B cell (primary cell): ENCODE data around the gene BABAM2. TPM values are rescaled to one million over a fixed set of nuclear protein-coding genes. Genes with fewer than 3 reads are reported as not detected.

Experiments
- ATAC-seq: fragments of 200-7000 bp; cut with Tn5 transposase; one replicate; pipeline ENCODE4 v1.10.0; 2021; ENCODE audit warnings: low read depth, mild to moderate bottlenecking, moderate number of reproducible peaks, moderate library complexity
- CTCF ChIA-PET: fragments of 350-600 bp; sonication (Branson Sonifier 250); formaldehyde crosslinking; loops from one replicate; lab custom pipeline; 2021; ENCODE audit warnings: antibody characterized with exemption, inconsistent platforms; lab: Charles Lee
- POLR2A ChIA-PET: fragments of 350-600 bp; sonication (Branson Sonifier 250); formaldehyde crosslinking; loops from one replicate; lab custom pipeline; 2021; ENCODE audit warnings: antibody characterized with exemption; lab: Charles Lee
- DNase-seq: peaks from one replicate; pipeline ENCODE4 v3.0.0; 2013
- H2AFZ ChIP-seq: 2 replicates; pipeline ENCODE4 v1.6.1; 2012; ENCODE audit warnings: mild to moderate bottlenecking, low read depth, low read length; ENCODE audit not compliant: insufficient read depth, poor library complexity, severe bottlenecking
- H3K27ac ChIP-seq, 2 donors: 1 replicate in 1 of 2; 2 replicates in 1 of 2; pipeline ENCODE4 v1.5.1; 2012 to 2013; ENCODE audit warnings: low read length in 2 of 2, mild to moderate bottlenecking in 2 of 2, moderate library complexity in 1 of 2
- H3K27me3 ChIP-seq, 4 experiments: fragments of 200-600 bp in 1 of 4; sonication (generic) in 1 of 4; replicated peaks in 1 of 4; 1 replicate in 2 of 4; 2 replicates in 2 of 4; pipeline versions ENCODE4 v1.6.1 to v1.7.0; 2013 to 2016; ENCODE audit warnings: low read length in 3 of 4, mild to moderate bottlenecking in 2 of 4, mixed read lengths in 1 of 4, moderate library complexity in 1 of 4; ENCODE audit not compliant: insufficient read depth in 4 of 4, control insufficient read depth in 3 of 4; ENCODE audit errors: control extremely low read depth in 1 of 4
- H3K36me3 ChIP-seq, 2 experiments: replicated peaks in 1 of 2; 1 replicate in 1 of 2; 2 replicates in 1 of 2; pipeline versions ENCODE4 v1.6.1 to v1.7.1; 2013; ENCODE audit warnings: low read length in 1 of 2; ENCODE audit not compliant: insufficient read depth in 2 of 2, control insufficient read depth in 1 of 2; ENCODE audit errors: control extremely low read depth in 1 of 2, extremely low read depth in 1 of 2
- H3K4me1 ChIP-seq, 2 donors: fragments of 200-600 bp in 1 of 2; sonication (generic) in 1 of 2; 1 replicate in 1 of 2; 2 replicates in 1 of 2; pipeline versions ENCODE4 v1.5.1 to v1.6.1; 2013 to 2017; ENCODE audit warnings: low read length in 2 of 2; ENCODE audit not compliant: control insufficient read depth in 2 of 2, insufficient read depth in 2 of 2
- H3K4me2 ChIP-seq: replicated peaks from 2 replicates; pipeline ENCODE3; 2012; ENCODE audit warnings: mild to moderate bottlenecking, low read depth, low read length; ENCODE audit not compliant: poor library complexity, severe bottlenecking
- H3K4me3 ChIP-seq, 5 experiments: fragments of 200-600 bp in 1 of 5; sonication (generic) in 1 of 5; 1 replicate in 3 of 5; 2 replicates in 2 of 5; pipeline versions ENCODE4 v1.5.1 to v1.7.0; 2011 to 2016; ENCODE audit warnings: low read length in 4 of 5, mild to moderate bottlenecking in 4 of 5, low read depth in 2 of 5, control low read depth in 1 of 5, moderate library complexity in 1 of 5; ENCODE audit not compliant: insufficient read depth in 1 of 5; ENCODE audit errors: control extremely low read depth in 1 of 5, extremely low read depth in 1 of 5
- H3K79me2 ChIP-seq: fragments of 200-600 bp; sonication (generic); one replicate; pipeline ENCODE4 v1.6.0; 2016; ENCODE audit warnings: low read length; ENCODE audit not compliant: control insufficient read depth, insufficient read depth
- H3K9ac ChIP-seq: fragments of 200-600 bp; sonication (generic); 2 replicates; pipeline ENCODE4 v1.6.1; 2017; ENCODE audit warnings: mild to moderate bottlenecking, low read length, moderate library complexity
- H3K9me3 ChIP-seq, 3 donors: one replicate each; pipeline versions ENCODE4 v1.6.1 to v1.7.1; 2013; ENCODE audit warnings: low read length in 2 of 3; ENCODE audit not compliant: control insufficient read depth in 2 of 3, insufficient read depth in 1 of 3; ENCODE audit errors: control extremely low read depth in 1 of 3
- H4K20me1 ChIP-seq: 2 replicates; pipeline ENCODE4 v1.6.0; 2012; ENCODE audit warnings: mild to moderate bottlenecking, low read length; ENCODE audit not compliant: insufficient read depth, control insufficient read depth, poor library complexity, severe bottlenecking
- H3K27ac Mint-ChIP-seq: one replicate; pipeline ENCODE4 v1.8.0; 2021; ENCODE audit warnings: mixed read lengths
- H3K27me3 Mint-ChIP-seq: one replicate; pipeline ENCODE4 v1.8.0; 2021; ENCODE audit warnings: mixed read lengths
- H3K4me1 Mint-ChIP-seq: one replicate; pipeline ENCODE4 v1.8.0; 2021; ENCODE audit warnings: mixed read lengths
- H3K4me3 Mint-ChIP-seq: one replicate; pipeline ENCODE4 v1.8.0; 2021; ENCODE audit warnings: mixed read lengths
- H3K9me3 Mint-ChIP-seq: one replicate; pipeline ENCODE4 v1.8.0; 2022; ENCODE audit warnings: mixed read lengths; ENCODE audit not compliant: insufficient read depth
- EZH2 ChIP-seq: IDR thresholded peaks from 2 replicates; pipeline ENCODE4 v1.6.1; 2012; ENCODE audit warnings: borderline replicate concordance, low read depth, mild to moderate bottlenecking, moderate library complexity, low read length; ENCODE audit not compliant: insufficient read depth, poor library complexity, severe bottlenecking
- WGBS: methylation state at CpG from one replicate; pipeline ENCODE4 v1.1.5; 2013; ENCODE audit warnings: missing lambda C conversion rate; ENCODE audit not compliant: insufficient coverage; 5-methylcytosine and 5-hydroxymethylcytosine counted together
- intact Hi-C: fragments of 100-400 bp; cut with micrococcal nuclease; formaldehyde crosslinking; loops from one replicate; pipeline ENCODE4 v1.10.0; 2022
- polyA plus RNA-seq: library from polyadenylated mRNA; depleted of rRNA; stranded (reverse); fragments of >200 nt; gene quantifications from 2 replicates; pipeline ENCODE4 v1.2.3, GENCODE V29; 2012
- total RNA-seq, 2 donors: library from RNA; stranded (reverse); fragments of 120-200 nt in 1 of 2; gene quantifications; 1 replicate in 1 of 2; 2 replicates in 1 of 2; pipeline versions ENCODE4 v1.2.3 to v1.2.4, GENCODE V29; 2013 to 2022
- TF ChIP-seq, protein P1 (sequence below): fragments of 200-600 bp; IDR thresholded peaks from one replicate; pipeline ENCODE4 v1.8.0; 2022; ENCODE audit warnings: antibody characterized with exemption, mild to moderate bottlenecking

BABAM2 gene
- total and polyA plus RNA-seq, 2 donors (not counting 1 experiment from before 2014, with no cell fraction given): 22.3 to 69.6 TPM

DNA sequence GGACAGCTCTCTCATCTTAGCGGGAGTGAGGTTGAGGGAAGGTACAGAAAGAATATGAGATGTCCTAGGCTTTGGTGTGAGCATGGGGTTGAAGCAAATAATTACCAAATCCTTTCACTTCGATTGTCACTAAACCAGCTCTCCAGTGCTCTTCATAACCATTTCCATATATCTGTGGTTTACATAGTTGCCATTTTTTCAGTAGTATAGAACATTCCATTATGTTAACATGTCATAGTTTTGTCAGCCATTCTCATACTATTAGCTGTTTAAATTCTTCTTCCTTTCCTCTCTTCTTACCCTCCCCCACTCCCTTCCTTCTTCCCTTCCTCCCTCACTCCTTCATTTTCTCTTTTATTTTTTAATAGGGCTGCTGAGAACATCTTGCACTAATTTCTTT is 205.9 kb downstream of the BABAM2 start:
- CTCF ChIA-PET: no interaction called here
- Histone ChIP-seq H3K9ac (no peak overlapping the region), H4K20me1 (no peaks in the 10 kb centered on the region), H3K4me3 (no peak overlapping the region), H3K4me2 (no peak overlapping the region), H3K27me3 (no peaks in the 10 kb centered on the region), H3K27ac (no peak overlapping the region), H2AFZ (no peak overlapping the region), H3K4me1 (no peaks in the 10 kb centered on the region), H3K9me3 (no peaks in the 10 kb centered on the region), H3K36me3 (no peaks in the 10 kb centered on the region), H3K79me2 (no peaks in the 10 kb centered on the region)
- POLR2A ChIA-PET: no interaction called here
- H3K27ac Mint-ChIP-seq: no peak overlapping the region
- no peak overlapping the region for H3K4me3 Mint-ChIP-seq
- H3K9me3 Mint-ChIP-seq: no peaks in the 10 kb centered on the region
- H3K4me1 Mint-ChIP-seq: no peaks in the 10 kb centered on the region
- WGBS: no CpG with 5 or more reads among the region's 2 CpGs
- intact Hi-C loops: no loop called here
- no peaks in the 10 kb centered on the region for H3K27me3 Mint-ChIP-seq
- ATAC-seq (no peak), DNase-seq (no peak)
- TF ChIP-seq, protein P1, sequence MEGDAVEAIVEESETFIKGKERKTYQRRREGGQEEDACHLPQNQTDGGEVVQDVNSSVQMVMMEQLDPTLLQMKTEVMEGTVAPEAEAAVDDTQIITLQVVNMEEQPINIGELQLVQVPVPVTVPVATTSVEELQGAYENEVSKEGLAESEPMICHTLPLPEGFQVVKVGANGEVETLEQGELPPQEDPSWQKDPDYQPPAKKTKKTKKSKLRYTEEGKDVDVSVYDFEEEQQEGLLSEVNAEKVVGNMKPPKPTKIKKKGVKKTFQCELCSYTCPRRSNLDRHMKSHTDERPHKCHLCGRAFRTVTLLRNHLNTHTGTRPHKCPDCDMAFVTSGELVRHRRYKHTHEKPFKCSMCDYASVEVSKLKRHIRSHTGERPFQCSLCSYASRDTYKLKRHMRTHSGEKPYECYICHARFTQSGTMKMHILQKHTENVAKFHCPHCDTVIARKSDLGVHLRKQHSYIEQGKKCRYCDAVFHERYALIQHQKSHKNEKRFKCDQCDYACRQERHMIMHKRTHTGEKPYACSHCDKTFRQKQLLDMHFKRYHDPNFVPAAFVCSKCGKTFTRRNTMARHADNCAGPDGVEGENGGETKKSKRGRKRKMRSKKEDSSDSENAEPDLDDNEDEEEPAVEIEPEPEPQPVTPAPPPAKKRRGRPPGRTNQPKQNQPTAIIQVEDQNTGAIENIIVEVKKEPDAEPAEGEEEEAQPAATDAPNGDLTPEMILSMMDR: no peak
- TF ChIP-seq EZH2: no peak

DNA sequence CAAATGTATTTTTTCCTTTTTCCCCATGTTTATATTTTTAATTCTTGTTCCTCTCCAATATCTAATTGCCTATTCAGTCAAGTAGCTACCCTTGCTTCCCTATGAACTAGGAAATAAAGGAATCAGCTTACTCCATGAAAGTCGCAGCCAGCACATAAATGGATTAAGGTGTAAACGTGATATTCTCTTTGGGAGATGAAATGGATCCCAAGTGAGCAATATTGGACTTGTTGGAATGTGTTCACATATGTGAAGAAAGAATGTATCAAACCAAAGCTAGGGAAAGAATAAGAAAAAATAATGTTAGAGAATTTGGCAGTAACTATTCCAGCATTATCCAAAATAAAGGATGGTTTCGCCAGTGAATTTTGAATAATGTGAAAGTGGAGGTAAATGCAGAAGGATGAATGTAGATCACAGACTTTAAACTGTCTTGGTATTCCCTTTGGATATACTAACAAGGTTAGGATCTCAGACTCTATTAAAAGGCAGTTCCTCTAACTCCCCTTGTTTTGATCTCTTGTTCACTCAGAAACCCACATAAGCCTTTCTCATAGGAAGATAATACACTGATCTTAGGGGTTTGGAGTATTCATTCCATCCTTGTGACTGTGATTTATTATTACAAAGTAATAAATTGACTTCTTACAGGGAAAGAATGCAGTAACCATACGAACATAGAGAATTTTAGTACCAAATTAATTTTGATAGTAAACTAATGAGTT is 208.1 kb downstream of the BABAM2 start:
- no peak for DNase-seq
- no peak for TF ChIP-seq EZH2
- TF ChIP-seq, protein P1: no peak
- H3K27me3 ChIP-seq: no peaks in the 10 kb centered on the region
- H4K20me1 ChIP-seq: no peaks in the 10 kb centered on the region
- no peak overlapping the region for H3K4me3 Mint-ChIP-seq
- no peak for ATAC-seq
- H2AFZ ChIP-seq: no peak overlapping the region
- H3K9ac ChIP-seq: no peak overlapping the region
- H3K4me1 Mint-ChIP-seq: no peaks in the 10 kb centered on the region
- H3K27ac ChIP-seq: no peak overlapping the region
- POLR2A ChIA-PET: no interaction called here
- no CpG with 5 or more reads among the region's 4 CpGs for WGBS
- intact Hi-C loops: no loop called here
- H3K36me3 ChIP-seq: peaks cover 0 to 2% of the 10 kb centered on the region in 2 experiments
- no peaks in the 10 kb centered on the region for H3K9me3 Mint-ChIP-seq
- H3K9me3 ChIP-seq: no peaks in the 10 kb centered on the region
- CTCF ChIA-PET: no interaction called here
- no peak overlapping the region for H3K27ac Mint-ChIP-seq
- no peaks in the 10 kb centered on the region for H3K79me2 ChIP-seq
- no peak overlapping the region for H3K4me2 ChIP-seq
- H3K4me3 ChIP-seq: no peak overlapping the region
- H3K4me1 ChIP-seq: no peaks in the 10 kb centered on the region
- no peaks in the 10 kb centered on the region for H3K27me3 Mint-ChIP-seq
